Putamen (tissue), 1 donor: ENCODE results near the gene ZC3H18.

Experiments
- DNase-seq: peaks from one replicate; pipeline ENCODE4 v3.0.0-alpha.2; 2016; ENCODE audit warnings: low spot score

Gene ZC3H18

GRCh38 chr16:88569985-88570690 lies at the start of gene ZC3H18:
ZC3H18 (plus strand) TSS chr16:88570403; CDS start chr16:88577124, 6,721 bp downstream.
- DNase-seq = peak; percentile 96

GRCh38 chr16:88521674-88522073 lies 48.5 kb upstream of the ZC3H18 start:
- no peak for DNase-seq

GRCh38 chr16:88522276-88522949 lies 47.8 kb upstream of the ZC3H18 start:
- DNase-seq = no peak

DNA sequence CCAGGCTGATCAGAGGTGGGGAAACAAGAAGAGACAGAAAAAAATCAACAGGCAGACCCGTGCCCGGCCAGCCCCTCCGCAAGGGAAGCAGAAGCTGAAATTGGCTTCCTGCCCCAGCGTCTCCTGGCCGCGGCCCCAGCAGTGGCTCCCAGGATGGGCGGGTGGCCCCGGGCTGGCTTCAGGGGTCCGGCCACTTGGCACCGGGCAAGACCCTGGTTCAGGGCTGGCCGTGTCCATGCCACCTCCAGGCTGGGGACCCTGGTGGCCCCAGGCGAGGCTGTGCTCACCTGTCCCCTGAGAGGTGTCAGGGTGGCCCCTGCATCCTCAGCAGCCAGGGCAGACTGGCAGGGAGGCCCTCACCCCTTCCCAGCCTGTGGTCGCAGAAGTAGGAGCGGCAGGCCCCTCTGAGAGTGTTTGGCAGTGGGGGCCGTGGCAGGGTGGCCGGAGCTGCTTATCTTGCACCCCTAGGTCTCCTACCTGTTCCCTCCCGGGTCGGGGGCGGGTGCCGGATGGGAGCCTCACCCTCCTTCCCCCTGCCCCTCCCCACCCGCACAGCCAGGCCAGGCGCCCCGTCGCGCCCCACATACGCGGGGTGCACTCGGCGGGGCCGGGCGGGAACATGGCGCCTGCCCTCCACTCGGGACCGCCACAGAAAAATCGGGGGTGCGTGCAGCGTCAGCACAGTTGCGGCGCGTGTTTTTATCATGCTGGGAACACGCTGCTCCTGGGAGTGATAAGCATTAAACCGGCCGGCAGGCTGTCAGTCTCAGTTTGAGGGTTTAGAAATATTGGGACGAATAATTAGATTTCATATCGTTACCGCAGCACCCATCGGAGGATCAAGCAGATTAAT lies 46.7 kb upstream of the ZC3H18 start:
- no peak for DNase-seq

DNA sequence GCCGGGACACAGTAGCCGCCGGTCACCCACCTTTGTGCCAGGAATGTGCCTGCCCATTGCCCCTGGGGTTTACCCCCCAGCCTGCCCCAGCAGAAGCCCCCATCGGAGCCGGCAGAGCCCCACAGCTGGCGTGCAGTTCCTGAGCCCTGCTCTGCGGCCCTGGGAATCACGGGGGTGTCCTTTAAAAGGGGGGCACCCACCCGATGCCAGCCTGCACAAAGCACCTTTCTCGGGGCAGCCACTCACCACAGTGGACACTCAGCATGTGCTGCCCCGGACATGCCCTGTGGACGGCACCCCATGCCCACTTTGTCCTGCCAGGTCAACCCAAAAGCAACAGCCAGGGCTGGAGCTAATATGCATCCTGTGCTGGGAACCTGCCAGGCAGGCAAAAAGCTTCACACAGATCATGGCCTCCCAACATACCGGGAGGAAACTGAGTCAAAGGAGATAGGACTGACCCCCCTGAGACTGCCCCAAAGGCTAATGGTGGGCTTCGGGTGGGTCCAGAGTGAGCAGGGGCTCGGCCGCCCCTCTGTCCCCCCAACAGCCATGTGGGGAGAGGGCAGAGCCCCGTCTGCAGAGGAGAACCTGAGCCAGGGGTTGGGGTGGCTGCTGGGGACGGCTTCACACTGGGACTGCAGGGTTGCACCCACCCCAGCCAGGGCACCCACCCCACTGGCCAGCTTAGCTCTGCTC lies 45.8 kb upstream of the ZC3H18 start:
- no peak for DNase-seq

DNA sequence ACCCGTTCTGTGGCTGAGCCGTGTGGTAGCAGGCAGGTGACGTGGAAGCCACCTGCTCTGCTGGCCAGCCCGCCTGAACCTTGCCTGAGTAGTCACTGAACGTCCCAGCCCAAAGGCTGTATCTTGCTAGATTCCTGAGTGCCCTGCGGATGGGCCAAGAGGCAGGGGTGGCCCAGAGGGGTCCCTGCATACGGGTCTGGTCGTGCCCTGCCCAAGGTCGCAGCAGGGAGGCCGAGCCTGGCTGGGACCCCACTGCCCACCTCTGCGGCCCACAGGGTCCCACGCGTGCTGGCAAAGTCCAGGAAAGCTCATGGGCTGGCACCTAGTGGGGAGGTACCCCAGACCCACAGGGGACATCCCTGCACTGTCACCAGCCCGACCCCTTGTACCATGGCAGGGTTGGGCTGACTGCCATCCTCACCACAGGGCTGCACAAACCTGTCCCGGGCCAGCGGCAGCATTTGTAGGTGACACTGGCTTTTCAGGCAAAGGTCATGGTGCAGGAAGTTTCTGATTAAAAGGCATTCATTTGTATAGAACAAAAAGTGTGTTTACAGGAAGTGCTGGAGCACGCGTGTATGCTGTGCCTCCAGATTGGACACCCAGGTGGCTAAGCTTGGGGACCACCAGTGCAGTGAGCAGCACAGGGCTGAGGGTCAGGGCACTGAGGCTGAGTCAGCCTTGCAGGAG lies 45.1 kb upstream of the ZC3H18 start:
- DNase-seq = no peak

DNA sequence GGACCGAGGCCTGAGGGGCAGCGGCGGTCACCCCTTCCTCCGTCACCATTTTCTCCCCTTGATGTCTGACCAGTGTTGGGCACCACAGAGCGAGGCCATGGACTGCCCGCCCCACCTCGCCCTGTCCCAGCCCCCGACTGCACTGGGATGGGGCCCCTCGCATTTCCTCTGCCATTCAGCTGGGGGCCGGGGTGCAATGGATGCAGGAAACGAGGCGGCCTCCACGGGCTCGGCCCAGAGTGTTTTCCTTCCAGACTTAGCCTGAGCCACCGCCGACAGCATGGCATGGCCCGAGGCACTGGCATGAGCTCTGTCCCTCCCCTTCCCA lies 44.6 kb upstream of the ZC3H18 start:
- no peak for DNase-seq

DNA sequence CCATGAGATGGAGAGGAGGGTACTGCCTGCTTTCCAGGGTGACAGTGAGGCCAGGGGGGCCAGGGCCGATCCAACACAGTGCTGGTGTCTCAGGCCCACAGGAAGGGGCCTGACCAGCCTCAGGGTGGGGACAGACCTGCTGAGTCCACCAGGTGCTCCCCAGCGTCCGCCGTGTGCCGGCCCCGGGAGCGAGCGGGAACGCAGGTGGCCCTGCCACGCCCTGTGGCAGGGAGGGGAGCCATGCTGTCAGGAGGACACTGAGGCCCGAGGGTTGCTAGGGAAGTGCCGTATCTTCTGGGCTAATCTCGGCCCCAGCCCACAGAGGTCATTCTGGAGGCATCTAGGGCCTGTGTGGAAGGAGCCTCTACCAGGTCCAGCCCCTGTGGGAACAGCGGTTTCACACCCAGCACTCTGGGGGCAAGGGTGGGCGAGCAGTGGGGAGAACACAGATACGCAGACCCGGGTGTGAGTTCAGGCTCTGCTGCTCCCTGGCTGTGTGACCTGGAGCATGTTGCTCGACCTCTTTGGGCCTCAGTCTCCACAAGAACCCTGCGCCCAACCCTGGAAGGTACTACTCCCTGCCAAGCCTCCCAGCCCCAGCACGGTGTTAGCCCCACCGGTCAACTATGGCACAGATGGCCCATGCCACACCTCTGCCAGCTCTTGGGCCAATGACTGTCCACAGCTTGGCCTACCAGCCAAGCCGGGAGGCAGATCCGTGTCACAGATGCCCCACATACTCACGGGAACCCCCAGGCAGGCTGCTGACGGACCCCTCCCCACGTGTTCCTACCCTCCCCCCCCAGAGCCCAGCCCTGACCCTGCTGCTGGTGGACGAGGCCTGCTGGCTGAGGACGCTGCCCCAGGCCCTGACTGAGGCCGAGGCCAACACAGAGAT lies 43.9 kb upstream of the ZC3H18 start:
- DNase-seq = no peak

GRCh38 chr16:88526906-88527185 lies 43.4 kb upstream of the ZC3H18 start:
- DNase-seq = no peak

DNA sequence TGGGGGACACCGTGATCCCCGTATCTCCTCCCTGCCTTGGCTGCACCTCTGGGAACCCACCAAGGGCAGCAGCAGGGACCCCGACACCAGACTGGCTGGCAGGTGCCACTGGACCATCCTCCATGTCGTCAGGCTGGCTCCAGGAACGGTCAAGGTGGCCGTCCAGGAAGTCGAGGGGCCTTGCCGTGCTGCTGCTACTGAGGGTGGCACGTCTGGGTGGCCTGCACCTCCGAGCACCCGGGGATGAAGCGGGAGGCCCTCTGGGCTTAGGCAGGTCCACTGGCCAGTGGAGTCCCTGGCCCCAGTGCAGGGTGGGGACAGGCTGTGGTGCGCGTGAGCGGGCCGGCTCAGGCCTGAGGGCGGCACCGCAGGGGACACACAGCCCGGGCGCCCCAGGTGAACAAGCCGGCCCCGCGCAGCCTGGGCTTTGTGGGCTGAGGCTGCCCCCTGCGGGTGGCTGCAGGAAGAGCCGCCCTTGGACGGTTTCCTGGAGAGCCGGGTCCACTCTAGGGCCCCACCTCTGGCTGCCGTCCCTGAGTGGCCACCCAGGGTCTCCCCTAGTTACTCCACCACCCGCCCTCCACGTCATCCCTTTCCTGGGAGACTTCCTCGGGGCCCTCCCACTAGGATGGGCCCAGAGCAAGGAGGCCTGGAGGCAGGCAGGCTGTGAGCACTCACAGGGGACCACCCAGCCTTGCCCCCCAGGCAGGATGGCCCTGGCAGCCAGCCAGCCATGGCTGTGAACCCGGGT lies 42.8 kb upstream of the ZC3H18 start:
- DNase-seq = no peak

DNA sequence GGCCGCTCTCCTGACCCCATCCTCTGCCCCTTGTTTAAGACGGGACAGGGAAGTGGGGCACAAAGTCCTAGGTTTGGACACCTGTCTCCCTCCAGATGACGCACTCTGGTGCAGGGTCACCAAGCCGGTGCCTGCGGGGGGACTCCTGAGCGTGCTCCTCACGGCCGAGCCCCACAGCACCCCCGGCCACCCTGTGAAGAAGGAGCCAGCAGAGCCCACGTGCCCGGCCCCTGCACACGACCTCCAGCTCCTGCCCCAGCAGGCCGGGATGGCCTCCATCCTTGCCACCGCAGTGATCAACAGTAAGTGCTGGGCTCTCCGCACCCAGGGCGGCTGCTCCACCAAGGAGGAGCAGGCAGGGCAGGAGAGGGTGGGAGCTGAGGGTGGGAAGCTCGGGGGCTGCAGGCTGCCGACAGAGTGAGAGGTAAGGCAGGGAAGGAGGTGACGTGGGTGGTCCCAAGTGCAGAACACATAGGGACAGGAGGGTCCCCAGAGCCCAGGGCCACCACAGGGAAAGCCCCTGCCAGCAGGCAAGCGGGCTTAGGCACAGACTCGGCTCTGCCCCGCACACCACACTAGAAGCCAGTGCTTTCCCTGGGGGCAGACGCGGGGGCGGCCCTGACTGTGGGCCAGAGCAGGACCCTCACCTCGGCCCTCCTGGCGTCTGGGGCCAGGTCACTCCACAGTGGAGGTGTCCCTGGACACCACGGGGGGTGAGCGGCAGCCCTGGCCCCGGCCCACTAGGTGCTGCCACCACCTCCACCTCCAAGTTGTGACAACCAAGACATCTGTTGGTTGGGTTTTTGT lies 42.1 kb upstream of the ZC3H18 start:
- no peak for DNase-seq

DNA sequence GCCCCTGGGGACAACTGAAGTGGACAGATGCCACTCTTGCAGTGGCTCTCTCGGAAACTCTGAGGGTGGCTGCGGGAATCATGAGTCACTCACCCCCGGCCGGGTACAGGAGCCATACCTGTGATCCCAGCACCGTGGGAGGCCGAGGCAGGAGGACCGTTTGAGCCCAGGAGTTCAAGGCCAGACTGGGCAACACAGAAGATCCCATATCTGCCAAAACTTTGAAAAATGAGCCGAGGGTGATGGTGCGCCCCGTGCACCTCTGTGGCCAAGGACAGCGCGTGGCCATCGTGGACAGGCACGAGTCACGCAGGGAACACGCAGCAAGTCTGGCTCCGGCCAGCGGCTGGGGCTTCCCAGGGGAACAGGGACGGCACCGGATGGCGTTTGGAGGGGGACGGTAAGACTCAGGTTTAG lies 41.3 kb upstream of the ZC3H18 start:
- DNase-seq = no peak

GRCh38 chr16:88529596-88529995 lies 40.6 kb upstream of the ZC3H18 start:
- DNase-seq = no peak

GRCh38 chr16:88530051-88530857 lies 39.9 kb upstream of the ZC3H18 start:
- no peak for DNase-seq

GRCh38 chr16:88530858-88531203 lies 39.4 kb upstream of the ZC3H18 start:
- DNase-seq = no peak

DNA sequence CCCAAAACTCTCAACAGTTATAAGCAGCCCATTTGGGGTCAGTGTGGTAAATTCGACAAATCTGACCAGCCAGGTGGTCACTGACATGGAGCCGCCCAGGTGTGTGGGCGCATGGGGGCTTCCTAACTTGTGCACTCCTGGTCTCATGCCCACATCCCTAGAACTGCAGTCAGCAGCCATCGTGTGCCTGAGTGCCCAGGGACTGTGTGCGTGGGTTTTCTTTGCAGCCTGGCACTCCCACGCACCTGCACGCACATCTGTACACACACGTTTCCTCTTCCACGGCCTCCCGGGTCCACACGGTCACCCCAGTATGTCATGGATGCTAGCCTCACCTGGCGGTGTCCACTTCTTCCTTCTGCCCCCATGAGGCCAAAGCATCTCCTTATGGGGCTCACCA lies 38.9 kb upstream of the ZC3H18 start:
- no peak for DNase-seq

DNA sequence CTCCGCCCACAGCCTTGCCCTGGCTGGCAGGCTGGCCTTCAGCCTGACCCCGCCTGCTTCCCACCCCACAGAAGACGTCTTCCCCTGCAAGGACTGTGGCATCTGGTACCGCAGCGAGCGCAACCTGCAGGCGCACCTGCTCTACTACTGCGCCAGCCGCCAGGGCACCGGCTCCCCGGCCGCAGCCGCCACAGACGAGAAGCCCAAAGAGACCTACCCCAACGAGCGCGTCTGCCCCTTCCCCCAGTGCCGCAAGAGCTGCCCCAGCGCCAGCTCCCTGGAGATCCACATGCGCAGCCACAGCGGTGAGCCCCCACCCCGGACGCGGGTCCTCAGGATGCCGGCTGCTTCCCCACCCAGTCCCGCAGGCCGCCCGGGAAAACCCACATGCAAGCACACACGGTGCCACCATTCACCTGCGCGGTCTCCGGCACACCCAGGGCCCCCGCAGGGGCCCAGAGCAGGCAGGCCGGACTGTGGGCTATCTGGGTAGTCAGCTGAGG lies 38.2 kb upstream of the ZC3H18 start:
- no peak for DNase-seq
